Sigmoid colon (tissue), 7 donors: Measurements from ENCODE around the gene TPGS1. TPM values are rescaled to one million over a fixed set of nuclear protein-coding genes. Genes with fewer than 3 reads are reported as not detected.

Experiments
- DNase-seq: peaks from one replicate; pipeline ENCODE4 v3.0.0-alpha.2; 2019
- H3K27ac ChIP-seq, 4 donors: fragments of 200-600 bp; sonication (generic); one replicate each; pipeline ENCODE4 v1.5.1; 2016 to 2019; ENCODE audit warnings: mild to moderate bottlenecking in 1 of 4
- H3K27me3 ChIP-seq, 3 donors: fragments of 200-600 bp; sonication (generic); one replicate each; pipeline ENCODE4 v1.5.1; 2019; ENCODE audit warnings: mild to moderate bottlenecking in 1 of 3
- H3K36me3 ChIP-seq, 4 donors: fragments of 200-600 bp; sonication (generic); one replicate each; pipeline ENCODE4 v1.5.1; 2016 to 2019
- H3K4me1 ChIP-seq, 4 donors: fragments of 200-600 bp; sonication (generic); one replicate each; pipeline ENCODE4 v1.5.1; 2017 to 2019
- H3K4me3 ChIP-seq, 4 donors: fragments of 200-600 bp; sonication (generic); one replicate each; pipeline ENCODE4 v1.5.1; 2017 to 2019; ENCODE audit warnings: mild to moderate bottlenecking in 2 of 4, moderate library complexity in 1 of 4
- H3K9me3 ChIP-seq, 4 donors: fragments of 200-600 bp in 3 of 4; sonication (generic) in 3 of 4; one replicate each; pipeline versions ENCODE4 v1.5.1 to v1.6.1; 2013 to 2019
- EP300 ChIP-seq, 4 donors: sonication (generic); formaldehyde crosslinking; IDR thresholded peaks; one replicate each; pipeline ENCODE4 v1.6.1; 2017; ENCODE audit warnings: antibody characterized with exemption in 4 of 4
- POLR2A ChIP-seq, 2 donors: fragments of 450-650 bp; IDR thresholded peaks; one replicate each; pipeline ENCODE4 v1.6.1; 2016; ENCODE audit warnings: antibody characterized with exemption in 2 of 2, mild to moderate bottlenecking in 2 of 2, moderate library complexity in 2 of 2
- POLR2AphosphoS5 ChIP-seq, 4 donors: sonication (generic); formaldehyde crosslinking; IDR thresholded peaks; one replicate each; pipeline ENCODE4 v1.6.1; 2017; ENCODE audit warnings: antibody characterized with exemption in 4 of 4
- WGBS, 2 donors: extraction: QIAGEN DNeasy Blood & Tissue Kit; methylation state at CpG; one replicate each; pipeline ENCODE4 v1.1.7; 2013; 5-methylcytosine and 5-hydroxymethylcytosine counted together
- intact Hi-C: fragments of 100-400 bp; cut with DNase I; formaldehyde crosslinking; loops from one replicate; pipeline ENCODE4 v1.15.1; 2023
- polyA plus RNA-seq, 3 donors: library from polyadenylated mRNA; stranded (reverse); fragments of 200-250 nt; gene quantifications; one replicate each; pipeline ENCODE4 v1.2.3, GENCODE V29; 2013
- total RNA-seq, 4 donors: library from RNA; depleted of rRNA; stranded (reverse); fragments of >200 nt; gene quantifications; one replicate each; pipeline ENCODE4 v1.1.0, GENCODE V29; 2016
- TF ChIP-seq, protein P1 (sequence below), 4 experiments: fragments of 450-650 bp in 3 of 4; fragments of 200-600 bp in 1 of 4; IDR thresholded peaks; one replicate each; pipeline ENCODE4 v1.5.1; 2016 to 2019; ENCODE audit warnings: antibody characterized with exemption in 4 of 4, mild to moderate bottlenecking in 3 of 4, moderate library complexity in 2 of 4
- donor health status: healthy with polysubstance abuse.
- donor health status: Bipolar disorder and iron deficiency.
- donor health status: healthy.

Gene TPGS1
- total and polyA plus RNA-seq, 7 donors = 14.3 to 78.8 (median 36.3) TPM

DNA sequence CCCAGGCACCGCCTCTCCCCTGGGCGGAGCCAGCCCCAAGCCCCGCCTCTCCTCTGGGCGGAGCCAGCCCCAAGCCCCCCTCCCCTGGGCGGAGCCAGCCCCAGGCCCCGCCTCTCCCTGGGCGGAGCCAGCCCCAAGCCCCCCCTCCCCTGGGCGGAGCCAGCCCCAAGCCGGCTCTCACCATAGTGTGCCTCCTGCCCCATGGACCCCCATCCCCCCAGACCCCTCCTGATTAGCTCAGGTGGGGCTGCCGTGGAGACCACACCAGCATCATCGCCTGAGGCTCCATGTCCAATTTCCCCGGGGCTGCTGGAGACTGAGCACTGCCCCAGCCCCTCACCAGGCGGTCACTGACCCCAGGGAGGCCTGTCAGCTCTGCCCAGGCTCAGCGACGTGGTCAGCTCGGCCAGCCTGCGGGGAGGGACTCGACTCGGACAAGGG lies 15.2 kb upstream of the TPGS1 start:
- 70% methylated on average over 19 of the region's 19 CpGs for WGBS, 2 donors
- DNase-seq = no peak
- H3K4me1 ChIP-seq = peaks cover 0 to 16% (median 16%) of the 10 kb centered on the region in 4 donors
- intact Hi-C loops = no loop called here
- H3K27ac ChIP-seq = no peak overlapping the region
- no peak overlapping the region for H3K4me3 ChIP-seq
- H3K36me3 ChIP-seq = no peaks in the 10 kb centered on the region
- no peaks in the 10 kb centered on the region for H3K9me3 ChIP-seq
- H3K27me3 ChIP-seq = peaks cover 8 to 22% (median 18%) of the 10 kb centered on the region in 3 donors
- TF ChIP-seq EP300 (IDR thresholded peaks at IDR 0.05) (no peak), POLR2AphosphoS5 (IDR thresholded peaks at IDR 0.05) (no peak), POLR2A (IDR thresholded peaks at IDR 0.05) (no peak)
- TF ChIP-seq, protein P1, sequence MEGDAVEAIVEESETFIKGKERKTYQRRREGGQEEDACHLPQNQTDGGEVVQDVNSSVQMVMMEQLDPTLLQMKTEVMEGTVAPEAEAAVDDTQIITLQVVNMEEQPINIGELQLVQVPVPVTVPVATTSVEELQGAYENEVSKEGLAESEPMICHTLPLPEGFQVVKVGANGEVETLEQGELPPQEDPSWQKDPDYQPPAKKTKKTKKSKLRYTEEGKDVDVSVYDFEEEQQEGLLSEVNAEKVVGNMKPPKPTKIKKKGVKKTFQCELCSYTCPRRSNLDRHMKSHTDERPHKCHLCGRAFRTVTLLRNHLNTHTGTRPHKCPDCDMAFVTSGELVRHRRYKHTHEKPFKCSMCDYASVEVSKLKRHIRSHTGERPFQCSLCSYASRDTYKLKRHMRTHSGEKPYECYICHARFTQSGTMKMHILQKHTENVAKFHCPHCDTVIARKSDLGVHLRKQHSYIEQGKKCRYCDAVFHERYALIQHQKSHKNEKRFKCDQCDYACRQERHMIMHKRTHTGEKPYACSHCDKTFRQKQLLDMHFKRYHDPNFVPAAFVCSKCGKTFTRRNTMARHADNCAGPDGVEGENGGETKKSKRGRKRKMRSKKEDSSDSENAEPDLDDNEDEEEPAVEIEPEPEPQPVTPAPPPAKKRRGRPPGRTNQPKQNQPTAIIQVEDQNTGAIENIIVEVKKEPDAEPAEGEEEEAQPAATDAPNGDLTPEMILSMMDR (IDR thresholded peaks at IDR 0.05) = no peak

DNA sequence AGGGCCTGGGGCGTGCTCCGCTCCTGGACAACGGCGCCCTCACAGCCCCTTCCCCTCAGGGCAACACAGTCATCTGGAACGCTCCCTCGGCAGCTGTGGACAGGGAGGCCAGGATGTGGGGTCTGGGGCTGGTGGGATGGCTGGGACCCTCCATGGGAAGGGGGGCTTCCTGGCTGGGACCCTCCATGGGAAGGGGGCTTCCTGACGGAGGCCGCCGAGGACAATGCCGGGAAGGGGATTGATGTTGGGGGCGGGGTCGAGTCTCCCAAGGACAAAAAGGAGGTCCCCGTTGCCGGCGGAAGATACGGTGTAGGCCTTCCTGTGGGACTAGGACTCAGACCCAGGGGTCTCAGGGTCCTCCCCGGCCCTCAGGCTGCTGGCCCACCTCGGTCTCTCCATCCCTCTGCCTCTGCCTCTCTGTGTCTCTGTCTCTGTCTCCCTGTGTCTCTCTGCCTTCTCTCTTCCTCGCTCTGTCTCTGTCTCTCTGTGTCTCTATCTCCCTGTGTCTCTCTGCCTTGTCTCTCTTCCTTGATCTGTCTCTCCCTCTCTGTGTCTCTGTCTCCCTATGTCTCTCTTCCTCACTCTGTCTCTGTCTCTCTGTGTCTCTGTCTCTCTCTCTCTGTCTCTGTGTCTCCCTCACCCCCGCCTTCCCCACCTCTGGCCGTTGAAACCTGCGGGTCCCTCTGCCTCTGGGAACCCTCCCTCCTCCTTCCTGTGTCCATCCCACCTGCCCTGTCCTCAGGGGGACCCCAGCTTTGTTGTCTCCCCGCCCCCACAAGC lies 13.7 kb upstream of the TPGS1 start:
- H3K9me3 ChIP-seq = no peaks in the 10 kb centered on the region
- no peak overlapping the region for H3K4me3 ChIP-seq
- peaks cover 21 to 36% (median 32%) of the 10 kb centered on the region in 3 donors for H3K27me3 ChIP-seq
- H3K4me1 ChIP-seq = peaks cover 0 to 28% (median 21%) of the 10 kb centered on the region in 4 donors
- intact Hi-C loops = no loop called here
- no peak for TF ChIP-seq EP300 (IDR thresholded peaks at IDR 0.05)
- TF ChIP-seq, protein P1 (IDR thresholded peaks at IDR 0.05) = no peak
- 59 to 65% methylated on average over 23 of the region's 23 CpGs for WGBS, 2 donors
- DNase-seq = no peak
- H3K36me3 ChIP-seq = no peaks in the 10 kb centered on the region
- H3K27ac ChIP-seq = no peak overlapping the region

DNA sequence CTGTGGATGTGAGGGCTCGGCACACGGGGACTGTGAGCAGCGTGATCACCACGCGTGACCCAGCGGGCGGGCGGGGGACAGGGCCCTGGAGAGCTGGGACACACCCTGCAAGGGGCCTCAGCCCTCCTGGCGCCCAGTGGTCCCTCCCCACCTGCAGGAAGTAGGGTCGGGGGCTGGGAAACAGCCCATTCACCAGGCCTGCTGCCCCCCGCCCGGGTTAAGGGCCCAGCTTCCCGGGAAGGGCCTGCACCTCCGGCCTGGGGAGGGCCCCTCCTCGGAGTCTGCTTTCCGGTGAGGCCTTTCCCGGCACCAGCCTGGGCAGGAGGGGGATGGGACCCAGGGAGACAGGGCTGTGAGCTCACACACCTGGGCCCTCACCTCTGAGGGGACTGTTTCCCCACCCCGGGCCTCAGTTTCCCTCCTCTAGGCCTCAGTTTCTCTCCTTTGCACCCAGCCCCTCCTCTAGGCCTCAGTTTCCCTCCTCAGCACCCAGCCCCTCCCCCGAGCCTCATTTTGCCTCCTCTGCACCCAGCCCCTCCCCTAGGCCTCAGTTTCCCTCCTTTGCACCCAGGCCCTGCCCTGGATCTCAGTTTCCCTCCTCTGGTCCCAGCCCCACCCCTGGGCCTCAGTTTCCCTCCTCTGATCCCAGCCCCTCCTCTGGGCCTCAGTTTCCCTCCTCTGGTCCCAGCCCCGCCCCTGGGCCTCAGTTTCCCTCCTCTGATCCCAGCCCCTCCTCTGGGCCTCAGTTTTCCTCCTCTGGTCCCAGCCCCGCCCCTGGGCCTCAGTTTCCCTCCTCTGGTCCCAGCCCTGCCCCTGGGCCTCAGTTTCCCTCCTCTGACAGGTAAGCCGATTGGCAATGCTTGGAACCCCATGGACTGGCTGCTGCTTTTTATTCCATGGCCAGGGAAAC lies 12.9 kb upstream of the TPGS1 start:
- intact Hi-C loops = no loop called here
- H3K27ac ChIP-seq = no peak overlapping the region
- 25 to 35% methylated on average over 22 of the region's 22 CpGs for WGBS, 2 donors
- no peaks in the 10 kb centered on the region for H3K9me3 ChIP-seq
- DNase-seq = no peak
- TF ChIP-seq EP300 (IDR thresholded peaks at IDR 0.05) = no peak
- TF ChIP-seq POLR2AphosphoS5 (IDR thresholded peaks at IDR 0.05) = no peak
- TF ChIP-seq, protein P1 (IDR thresholded peaks at IDR 0.05) = no peak
- no peak for TF ChIP-seq POLR2A (IDR thresholded peaks at IDR 0.05)
- H3K4me1 ChIP-seq = peaks cover 0 to 27% (median 19%) of the 10 kb centered on the region in 4 donors
- H3K27me3 ChIP-seq = peaks cover 29 to 44% (median 41%) of the 10 kb centered on the region in 3 donors
- no peaks in the 10 kb centered on the region for H3K36me3 ChIP-seq
- no peak overlapping the region for H3K4me3 ChIP-seq

DNA sequence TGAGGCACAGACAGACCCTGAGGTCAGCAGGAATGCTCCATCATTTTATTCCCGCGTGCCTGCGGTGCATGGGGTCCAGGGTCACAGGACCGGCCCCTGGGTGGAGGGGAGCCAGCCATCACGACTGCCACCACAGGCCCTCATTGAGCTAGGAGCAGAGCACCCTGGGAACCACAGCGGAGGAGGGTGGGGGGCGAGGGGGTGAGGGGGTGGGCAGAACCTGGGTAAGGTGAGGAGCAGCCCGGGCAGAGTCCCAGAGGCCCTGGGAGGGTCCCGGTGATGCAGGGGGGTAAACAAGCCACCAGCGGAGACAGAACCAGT lies 12.3 kb upstream of the TPGS1 start:
- H3K4me1 ChIP-seq = peaks cover 0 to 22% (median 14%) of the 10 kb centered on the region in 4 donors
- H3K27me3 ChIP-seq = peaks cover 35 to 49% (median 47%) of the 10 kb centered on the region in 3 donors
- no peak overlapping the region for H3K27ac ChIP-seq
- H3K36me3 ChIP-seq = no peaks in the 10 kb centered on the region
- TF ChIP-seq POLR2AphosphoS5 (IDR thresholded peaks at IDR 0.05) (no peak), POLR2A (IDR thresholded peaks at IDR 0.05) (no peak), EP300 (IDR thresholded peaks at IDR 0.05) (no peak)
- TF ChIP-seq, protein P1 (IDR thresholded peaks at IDR 0.05) = no peak
- WGBS, 2 donors = 32 to 62% methylated on average over 10 of the region's 10 CpGs
- no peak overlapping the region for H3K4me3 ChIP-seq
- intact Hi-C loops = no loop called here
- DNase-seq = no peak
- no peaks in the 10 kb centered on the region for H3K9me3 ChIP-seq
